Common myeloid progenitor, CD34-positive (primary cell): ENCODE results near the gene SFXN1.

ENCODE experiments used
- CTCF ChIA-PET: fragments of 350-600 bp; sonication (Branson Sonifier 250); formaldehyde crosslinking; loops from one replicate; lab custom pipeline; 2021; ENCODE audit warnings: antibody characterized with exemption; lab: Charles Lee
- POLR2A ChIA-PET: fragments of 350-600 bp; sonication (Branson Sonifier 250); formaldehyde crosslinking; loops from one replicate; lab custom pipeline; 2021; ENCODE audit warnings: antibody characterized with exemption; lab: Charles Lee
- DNase-seq, 3 donors: peaks; one replicate each; pipeline versions ENCODE4 v3.0.0 to v3.0.0-alpha.2; 2013
- H3K27ac ChIP-seq, 2 experiments: 1 replicate in 1 of 2; 2 replicates in 1 of 2; pipeline ENCODE4 v1.7.0; 2013; ENCODE audit warnings: inconsistent platforms in 2 of 2, low read length in 2 of 2, mild to moderate bottlenecking in 2 of 2, low read depth in 1 of 2, moderate library complexity in 1 of 2; ENCODE audit not compliant: severe bottlenecking in 2 of 2, insufficient read depth in 1 of 2, poor library complexity in 1 of 2
- H3K27me3 ChIP-seq, 5 experiments: replicated peaks in 2 of 5; 1 replicate in 3 of 5; 2 replicates in 2 of 5; pipeline versions ENCODE4 v1.6.1 to v1.7.0; 2013; ENCODE audit warnings: low read length in 4 of 5, mild to moderate bottlenecking in 2 of 5, moderate library complexity in 2 of 5, inconsistent platforms in 1 of 5; ENCODE audit not compliant: insufficient read depth in 5 of 5, control insufficient read depth in 4 of 5
- H3K36me3 ChIP-seq, 4 experiments: 1 replicate in 2 of 4; 2 replicates in 2 of 4; pipeline versions ENCODE4 v1.6.1 to v1.7.0; 2013; ENCODE audit warnings: low read length in 3 of 4, control low read depth in 1 of 4, mild to moderate bottlenecking in 1 of 4; ENCODE audit not compliant: control insufficient read depth in 4 of 4, insufficient read depth in 4 of 4
- H3K4me1 ChIP-seq, 4 experiments: 1 replicate in 3 of 4; 2 replicates in 1 of 4; pipeline versions ENCODE4 v1.6.1 to v1.7.1; 2013; ENCODE audit warnings: low read length in 3 of 4, mild to moderate bottlenecking in 3 of 4, control low read depth in 1 of 4, inconsistent platforms in 1 of 4, moderate library complexity in 1 of 4; ENCODE audit not compliant: control insufficient read depth in 4 of 4, insufficient read depth in 4 of 4; ENCODE audit errors: control extremely low read depth in 1 of 4
- H3K4me3 ChIP-seq, 7 experiments: 1 replicate in 4 of 7; 2 replicates in 3 of 7; pipeline versions ENCODE4 v1.5.1 to v1.7.0; 2013; ENCODE audit warnings: mild to moderate bottlenecking in 7 of 7, low read length in 6 of 7, moderate library complexity in 6 of 7, inconsistent platforms in 2 of 7, low read depth in 2 of 7, control low read depth in 1 of 7; ENCODE audit not compliant: insufficient read depth in 4 of 7, control insufficient read depth in 1 of 7; ENCODE audit errors: extremely low read depth in 1 of 7
- H3K9me3 ChIP-seq, 5 experiments: 1 replicate in 4 of 5; 2 replicates in 1 of 5; pipeline versions ENCODE4 v1.6.1 to v1.7.1; 2013; ENCODE audit warnings: low read length in 4 of 5, mild to moderate bottlenecking in 2 of 5, inconsistent platforms in 1 of 5, low read depth in 1 of 5, moderate library complexity in 1 of 5; ENCODE audit not compliant: control insufficient read depth in 4 of 5, insufficient read depth in 2 of 5; ENCODE audit errors: control extremely low read depth in 1 of 5
- WGBS: methylation state at CpG from one replicate; pipeline ENCODE4 v1.1.5; 2013; ENCODE audit not compliant: insufficient coverage; 5-methylcytosine and 5-hydroxymethylcytosine counted together

SFXN1 gene

DNA sequence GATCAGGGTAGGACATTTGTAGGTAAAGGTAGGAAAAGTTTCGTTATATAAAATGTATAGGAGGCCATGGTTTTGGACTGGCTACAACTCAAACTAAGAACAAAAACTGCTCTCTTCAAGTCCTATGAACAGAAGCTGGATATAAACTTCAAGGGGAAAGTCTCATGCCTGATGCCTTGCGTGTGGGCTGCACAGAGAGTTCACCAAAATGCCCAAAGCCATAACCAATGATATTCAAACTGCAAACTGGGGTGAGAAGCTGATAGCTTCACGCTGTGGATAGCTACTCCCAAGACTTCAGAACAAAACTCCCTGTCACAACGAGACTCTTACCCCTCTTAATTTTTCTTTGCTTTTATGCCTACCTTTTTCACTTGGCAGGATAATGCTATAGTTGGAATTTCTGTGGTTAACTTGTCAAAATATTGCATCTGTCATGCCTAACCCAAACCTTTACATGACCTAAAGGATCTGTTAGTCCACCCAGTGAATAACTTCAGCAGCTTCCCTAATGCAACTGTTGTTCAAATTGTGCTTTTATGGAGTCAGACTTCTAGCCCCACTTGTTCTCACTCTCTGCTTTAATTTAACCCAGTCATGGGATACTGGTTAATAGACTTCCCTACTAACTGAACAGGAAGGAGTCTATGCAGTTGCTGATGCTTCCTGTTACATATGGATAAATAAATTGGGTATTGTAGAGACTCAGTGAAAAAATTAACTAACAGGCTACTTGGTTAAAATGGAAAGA is 71.9 kb downstream of the SFXN1 start:
- Histone ChIP-seq H3K4me3 (no peak overlapping the region), H3K9me3 (peaks cover 0 to 3% (median 0%) of the 10 kb centered on the region in 5 experiments), H3K36me3 (no peaks in the 10 kb centered on the region), H3K27ac (no peak overlapping the region), H3K27me3 (peaks cover 0 to 5% (median 3%) of the 10 kb centered on the region in 5 experiments), H3K4me1 (peaks cover 5 to 39% (median 8%) of the 10 kb centered on the region in 4 experiments)
- WGBS, result 100% methylated on average over 1 of the region's 4 CpGs
- no peak for DNase-seq
- POLR2A ChIA-PET, result no interaction called here
- CTCF ChIA-PET, result interaction anchor here (0.8 to 3.1 kb wide), 3 partner anchors 15 to 147 kb away, joined by 3 to 11 read pairs (median 3); no protein-coding TSS in a partner anchor

DNA sequence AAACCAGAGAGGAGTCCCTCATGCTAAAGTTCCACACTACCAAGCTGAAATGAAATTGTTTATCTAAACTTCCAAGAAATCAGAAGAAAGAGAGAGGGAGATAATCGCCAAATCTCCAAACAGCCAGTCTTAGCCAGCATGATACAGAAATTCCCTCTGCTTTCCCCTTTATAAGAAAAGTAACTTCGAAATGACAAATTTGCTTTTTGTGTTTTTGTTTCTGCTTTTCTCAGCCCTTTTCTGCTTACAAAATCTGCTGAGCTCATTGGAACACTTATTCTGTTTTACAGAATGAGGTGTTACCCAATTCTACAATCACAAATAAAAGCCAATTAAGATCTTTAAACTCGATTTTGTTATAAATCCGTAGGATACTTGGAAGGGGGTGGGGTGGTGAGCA is 72.9 kb downstream of the SFXN1 start:
- ChIA-PET POLR2A (no interaction called here), CTCF (interaction anchor here (3.1 kb wide), 1 partner anchor 16 kb away, joined by 11 read pairs; no protein-coding TSS in a partner anchor)
- Histone ChIP-seq H3K4me1 (peaks cover 5 to 39% (median 8%) of the 10 kb centered on the region in 4 experiments), H3K27me3 (peaks cover 0 to 5% (median 5%) of the 10 kb centered on the region in 5 experiments), H3K36me3 (no peaks in the 10 kb centered on the region), H3K9me3 (peaks cover 0 to 3% (median 0%) of the 10 kb centered on the region in 5 experiments), H3K27ac (no peak overlapping the region), H3K4me3 (no peak overlapping the region)
- no CpG with 5 or more reads among the region's 4 CpGs for WGBS
- no peak for DNase-seq

DNA sequence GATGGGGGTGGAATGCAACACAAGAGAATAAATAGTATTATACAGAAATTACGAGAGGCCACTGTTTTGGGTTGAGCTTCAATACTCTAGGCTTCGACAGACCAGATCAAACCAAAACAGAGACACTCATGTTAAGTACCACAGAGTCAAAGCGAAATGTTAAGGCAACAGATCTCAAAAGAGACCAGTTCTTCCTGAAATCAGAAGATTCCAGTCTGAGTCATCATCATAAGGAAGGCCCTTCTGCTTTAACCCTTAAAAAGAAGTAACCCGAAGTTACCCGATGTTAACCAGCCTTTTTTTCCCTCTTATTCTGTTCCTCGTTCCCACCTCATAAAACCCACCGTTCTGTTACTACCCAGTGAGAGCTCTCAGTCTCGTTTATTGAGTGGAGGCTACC is 75.9 kb downstream of the SFXN1 start:
- POLR2A ChIA-PET, result no interaction called here
- no peaks in the 10 kb centered on the region for H3K36me3 ChIP-seq
- peaks cover 0 to 22% (median 0%) of the 10 kb centered on the region in 4 experiments for H3K4me1 ChIP-seq
- H3K27me3 ChIP-seq, result peaks cover 0 to 3% (median 0%) of the 10 kb centered on the region in 5 experiments
- peaks cover 0 to 3% (median 0%) of the 10 kb centered on the region in 5 experiments for H3K9me3 ChIP-seq
- no peak overlapping the region for H3K4me3 ChIP-seq
- no peak for DNase-seq
- no peak overlapping the region for H3K27ac ChIP-seq
- CTCF ChIA-PET, result interaction anchor here (1.0 kb wide), 1 partner anchor 14 kb away, joined by 3 read pairs; no protein-coding TSS in a partner anchor
- 94% methylated on average over 3 of the region's 8 CpGs for WGBS

DNA sequence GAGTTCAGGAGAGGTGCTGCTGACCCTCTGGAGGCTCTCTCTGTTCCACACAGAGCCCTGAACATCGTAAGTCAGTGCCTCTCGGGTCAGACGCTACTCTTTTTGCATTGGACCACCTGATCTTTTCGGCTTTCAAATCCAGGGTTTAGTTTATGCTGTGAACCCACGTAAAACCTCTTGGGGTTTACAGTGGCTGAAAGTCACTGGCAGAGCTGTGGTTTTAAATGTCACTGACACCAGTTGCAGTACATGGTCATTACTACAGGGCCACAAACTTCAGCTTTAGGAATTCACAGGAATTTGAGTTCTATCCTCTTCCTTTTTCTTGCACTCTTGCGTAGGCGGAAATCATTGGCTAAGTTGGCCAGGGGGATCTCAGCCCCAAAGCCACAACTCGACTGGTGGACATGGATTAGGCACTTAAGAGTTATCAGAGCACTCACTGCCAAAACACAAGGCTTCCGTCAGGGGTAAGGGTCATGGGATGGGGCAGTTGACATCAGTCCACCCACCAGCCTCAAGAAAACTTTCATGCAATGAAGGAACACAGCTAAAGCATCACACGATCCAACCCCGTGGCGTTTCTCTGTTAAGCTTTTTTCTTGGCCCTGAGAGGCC is 76.9 kb downstream of the SFXN1 start:
- 92% methylated on average over 10 of the region's 12 CpGs for WGBS
- peaks cover 0 to 3% (median 0%) of the 10 kb centered on the region in 5 experiments for H3K9me3 ChIP-seq
- no peak overlapping the region for H3K27ac ChIP-seq
- H3K27me3 ChIP-seq, result peaks cover 0 to 2% (median 0%) of the 10 kb centered on the region in 5 experiments
- H3K36me3 ChIP-seq, result no peaks in the 10 kb centered on the region
- POLR2A ChIA-PET, result no interaction called here
- no peak overlapping the region for H3K4me3 ChIP-seq
- CTCF ChIA-PET, result interaction anchor here (1.0 to 1.1 kb wide), 2 partner anchors 15 to 21 kb away, joined by 3 read pairs; no protein-coding TSS in a partner anchor
- H3K4me1 ChIP-seq, result peaks cover 0 to 25% (median 3%) of the 10 kb centered on the region in 4 experiments
- DNase-seq, result no peak

DNA sequence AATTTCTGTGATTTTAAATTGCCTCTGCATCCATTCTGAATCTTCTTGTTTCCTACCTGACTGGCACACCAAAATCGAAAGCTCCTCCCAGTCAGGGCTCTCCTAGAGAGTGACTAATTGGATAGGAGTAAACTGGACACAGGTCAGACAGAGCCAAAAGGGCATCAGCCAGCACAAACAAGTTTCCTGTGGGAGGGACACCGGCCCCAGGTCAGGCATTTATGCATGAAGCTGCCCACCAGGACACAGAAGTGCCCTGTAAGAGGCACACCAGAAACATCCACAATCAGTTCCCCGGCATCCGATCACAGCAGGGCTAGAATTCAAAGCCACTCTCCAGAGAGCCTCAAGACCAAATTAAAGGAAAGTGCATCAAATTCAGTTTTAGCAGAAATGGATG is 78.4 kb downstream of the SFXN1 start:
- CTCF ChIA-PET, result interaction anchor here (0.9 to 1.4 kb wide), 2 partner anchors 9 to 23 kb away, joined by 3 read pairs; no protein-coding TSS in a partner anchor
- POLR2A ChIA-PET, result no interaction called here
- no peak for DNase-seq
- H3K4me3 ChIP-seq, result no peak overlapping the region
- no peaks in the 10 kb centered on the region for H3K36me3 ChIP-seq
- H3K9me3 ChIP-seq, result peaks cover 0 to 3% (median 0%) of the 10 kb centered on the region in 5 experiments
- H3K27me3 ChIP-seq, result peaks cover 0 to 2% (median 0%) of the 10 kb centered on the region in 5 experiments
- 89% methylated on average over 3 of the region's 4 CpGs for WGBS
- H3K27ac ChIP-seq, result no peak overlapping the region
- H3K4me1 ChIP-seq, result peaks cover 0 to 20% (median 3%) of the 10 kb centered on the region in 4 experiments

DNA sequence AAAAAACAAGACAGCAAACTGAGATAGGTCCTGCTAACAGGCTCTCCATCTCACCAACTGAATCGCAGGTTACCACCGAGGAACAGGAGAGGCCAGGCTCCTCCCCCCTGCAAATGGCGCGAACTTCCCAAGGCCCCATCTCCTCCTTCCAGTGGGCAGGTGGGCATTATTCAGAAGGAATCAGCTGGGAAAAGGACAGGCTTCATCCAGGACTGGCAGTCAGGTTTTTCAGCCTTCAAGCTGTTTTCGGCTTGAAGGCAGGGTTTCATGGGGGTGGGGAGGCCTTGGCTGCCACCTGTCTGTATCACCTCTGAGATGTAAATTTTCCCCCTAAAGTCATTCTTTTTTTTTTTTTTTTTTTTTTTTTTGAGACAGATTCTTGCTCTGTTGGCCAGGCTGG is 79.4 kb downstream of the SFXN1 start:
- 94% methylated on average over 2 of the region's 5 CpGs for WGBS
- no peak for DNase-seq
- CTCF ChIA-PET, result interaction anchor here (1.4 kb wide), 1 partner anchor 10 kb away, joined by 3 read pairs; no protein-coding TSS in a partner anchor

More for the DNA sequence above, 79.4 kb downstream of the SFXN1 start:
- POLR2A ChIA-PET, result no interaction called here
- Histone ChIP-seq H3K4me1 (peaks cover 0 to 24% (median 3%) of the 10 kb centered on the region in 4 experiments), H3K36me3 (no peaks in the 10 kb centered on the region), H3K27me3 (peaks cover 0 to 2% (median 0%) of the 10 kb centered on the region in 5 experiments), H3K9me3 (peaks cover 0 to 3% (median 0%) of the 10 kb centered on the region in 5 experiments), H3K27ac (no peak overlapping the region), H3K4me3 (no peak overlapping the region)
